ENCODE measurements around the gene PBX3. TPM values are rescaled to one million over a fixed set of nuclear protein-coding genes. Genes with fewer than 3 reads are reported as not detected.
"Not testable (repeated sequence)": the region's sequence is repeated elsewhere in the genome, so short reads cannot be mapped to it uniquely, and the experiment has no call there.

Gene PBX3
- total RNA-seq, 3 donors from 2014 or later (not counting 1 experiment from before 2014, with no cell fraction given) = 42.1 to 46.9 (median 44.6) TPM

DNA sequence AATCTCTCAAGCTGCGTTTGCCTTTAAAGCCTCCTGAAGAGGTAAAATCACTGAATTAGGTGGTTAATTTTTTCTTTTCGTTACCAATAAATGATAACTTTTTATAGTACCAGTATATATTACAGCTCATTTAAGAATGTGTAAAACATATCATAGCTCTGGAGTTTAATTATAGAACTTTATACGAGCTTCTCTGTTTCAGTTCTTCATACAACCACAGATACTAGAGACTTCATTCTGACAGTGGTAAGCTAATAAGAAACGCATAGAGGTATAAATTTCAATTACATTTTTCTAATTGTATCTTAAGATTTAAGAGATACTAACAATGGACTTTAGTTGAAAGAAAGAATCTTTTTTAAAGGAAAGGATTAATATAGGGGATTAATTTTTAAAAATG lies 73.9 kb downstream of the PBX3 start:
- no peak overlapping the region for H3K27ac ChIP-seq (ENCODE audit: low read length)
- no peaks in the 10 kb centered on the region for H3K9me3 Mint-ChIP-seq
- DNase-seq (no peak), ATAC-seq (no peak)
- H3K36me3 Mint-ChIP-seq = no peaks in the 10 kb centered on the region
- intact Hi-C loops (cut with micrococcal nuclease) = loop anchor here (2.0 kb wide), 1 partner anchor 62 kb away; no protein-coding TSS in a partner anchor
- no CpG with 5 or more reads among the region's 4 CpGs for WGBS (ENCODE audit: insufficient coverage)
- H3K4me1 Mint-ChIP-seq = peaks cover 13 to 29% of the 10 kb centered on the region in 2 donors
- no peaks in the 10 kb centered on the region for H3K27me3 ChIP-seq (ENCODE audit: control insufficient read depth, insufficient read depth, low read length)
- TF ChIP-seq, protein P1, sequence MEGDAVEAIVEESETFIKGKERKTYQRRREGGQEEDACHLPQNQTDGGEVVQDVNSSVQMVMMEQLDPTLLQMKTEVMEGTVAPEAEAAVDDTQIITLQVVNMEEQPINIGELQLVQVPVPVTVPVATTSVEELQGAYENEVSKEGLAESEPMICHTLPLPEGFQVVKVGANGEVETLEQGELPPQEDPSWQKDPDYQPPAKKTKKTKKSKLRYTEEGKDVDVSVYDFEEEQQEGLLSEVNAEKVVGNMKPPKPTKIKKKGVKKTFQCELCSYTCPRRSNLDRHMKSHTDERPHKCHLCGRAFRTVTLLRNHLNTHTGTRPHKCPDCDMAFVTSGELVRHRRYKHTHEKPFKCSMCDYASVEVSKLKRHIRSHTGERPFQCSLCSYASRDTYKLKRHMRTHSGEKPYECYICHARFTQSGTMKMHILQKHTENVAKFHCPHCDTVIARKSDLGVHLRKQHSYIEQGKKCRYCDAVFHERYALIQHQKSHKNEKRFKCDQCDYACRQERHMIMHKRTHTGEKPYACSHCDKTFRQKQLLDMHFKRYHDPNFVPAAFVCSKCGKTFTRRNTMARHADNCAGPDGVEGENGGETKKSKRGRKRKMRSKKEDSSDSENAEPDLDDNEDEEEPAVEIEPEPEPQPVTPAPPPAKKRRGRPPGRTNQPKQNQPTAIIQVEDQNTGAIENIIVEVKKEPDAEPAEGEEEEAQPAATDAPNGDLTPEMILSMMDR (IDR thresholded peaks at IDR 0.05) = no peak
- H3K27me3 Mint-ChIP-seq (ENCODE audit: low read depth in 2 of 2) = no peaks in the 10 kb centered on the region
- H3K4me3 ChIP-seq (ENCODE audit: low read length) = no peak overlapping the region
- no peaks in the 10 kb centered on the region for H3K9me3 ChIP-seq (ENCODE audit: control insufficient read depth, insufficient read depth, low read length)
- peak overlapping the region; percentile 50 for H3K4me3 Mint-ChIP-seq
- H3K4me1 ChIP-seq (ENCODE audit: control insufficient read depth, insufficient read depth, low read length) = peaks cover 7% of the 10 kb centered on the region
- no peaks in the 10 kb centered on the region for H3K36me3 ChIP-seq (ENCODE audit: control insufficient read depth, insufficient read depth, low read length)
- peak overlapping the region in 1 of 2 donors; percentile 65 for H3K27ac Mint-ChIP-seq

DNA sequence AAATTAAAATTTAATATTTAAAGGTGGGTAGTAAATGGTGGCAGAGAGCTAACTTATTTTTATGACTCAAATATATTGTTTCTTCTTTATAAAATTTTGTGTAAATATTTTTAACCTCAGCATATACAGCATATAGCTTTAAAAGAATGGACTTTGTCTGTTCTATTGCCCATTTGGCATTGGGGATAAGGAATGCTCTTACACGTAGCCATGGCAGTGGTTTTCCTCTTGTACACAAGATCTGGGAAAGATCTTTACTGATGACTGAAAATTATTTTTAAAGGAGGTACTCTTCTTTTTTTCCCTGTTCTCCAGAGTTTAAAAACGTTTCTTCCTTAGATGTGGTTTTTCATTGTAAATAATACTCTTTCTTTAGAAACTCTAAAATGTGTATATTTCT lies 75.0 kb downstream of the PBX3 start:
- Mint-ChIP-seq H3K27me3 (ENCODE audit: low read depth in 2 of 2) (no peaks in the 10 kb centered on the region), H3K9me3 (no peaks in the 10 kb centered on the region), H3K36me3 (no peaks in the 10 kb centered on the region), H3K4me1 (peaks cover 13 to 29% of the 10 kb centered on the region in 2 donors), H3K27ac (peak overlapping the region in 1 of 2 donors; percentile 92), H3K4me3 (no peak overlapping the region)
- DNase-seq (no peak), ATAC-seq (no peak)
- Histone ChIP-seq H3K36me3 (ENCODE audit: control insufficient read depth, insufficient read depth, low read length) (no peaks in the 10 kb centered on the region), H3K27me3 (ENCODE audit: control insufficient read depth, insufficient read depth, low read length) (no peaks in the 10 kb centered on the region), H3K27ac (ENCODE audit: low read length) (no peak overlapping the region), H3K4me3 (ENCODE audit: low read length) (no peak overlapping the region), H3K9me3 (ENCODE audit: control insufficient read depth, insufficient read depth, low read length) (no peaks in the 10 kb centered on the region), H3K4me1 (ENCODE audit: control insufficient read depth, insufficient read depth, low read length) (peaks cover 7% of the 10 kb centered on the region)
- intact Hi-C loops (cut with micrococcal nuclease) = no loop called here
- TF ChIP-seq, protein P1 (IDR thresholded peaks at IDR 0.05) = no peak
- 90% methylated on average over 1 of the region's 2 CpGs for WGBS (ENCODE audit: insufficient coverage)

DNA sequence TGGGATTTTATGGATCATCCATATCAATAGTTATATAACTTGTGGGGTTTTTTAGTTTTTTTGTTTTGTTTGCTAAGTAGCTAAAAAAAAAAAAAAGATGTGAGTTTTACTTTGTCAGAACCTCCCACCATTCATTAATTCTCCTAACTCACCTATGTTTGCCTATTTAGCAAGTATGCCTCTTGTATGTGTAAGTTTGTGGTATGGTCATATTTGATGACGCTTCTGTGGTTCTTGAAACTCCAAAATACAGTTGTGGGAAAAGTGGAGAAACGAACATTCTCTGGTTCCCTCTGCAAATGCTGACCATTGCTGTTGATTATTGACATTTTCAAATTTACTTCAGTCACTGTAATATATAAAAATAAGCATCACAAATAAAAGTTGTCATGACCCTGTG lies 75.7 kb downstream of the PBX3 start:
- Histone ChIP-seq H3K27me3 (ENCODE audit: control insufficient read depth, insufficient read depth, low read length) (no peaks in the 10 kb centered on the region), H3K36me3 (ENCODE audit: control insufficient read depth, insufficient read depth, low read length) (no peaks in the 10 kb centered on the region), H3K4me3 (ENCODE audit: low read length) (no peak overlapping the region), H3K4me1 (ENCODE audit: control insufficient read depth, insufficient read depth, low read length) (peaks cover 7% of the 10 kb centered on the region), H3K9me3 (ENCODE audit: control insufficient read depth, insufficient read depth, low read length) (no peaks in the 10 kb centered on the region), H3K27ac (ENCODE audit: low read length) (no peak overlapping the region)
- no peaks in the 10 kb centered on the region for H3K27me3 Mint-ChIP-seq (ENCODE audit: low read depth in 2 of 2)
- peaks cover 13 to 29% of the 10 kb centered on the region in 2 donors for H3K4me1 Mint-ChIP-seq
- peak overlapping the region; percentile 88 to 92 for H3K27ac Mint-ChIP-seq
- TF ChIP-seq, protein P1 (IDR thresholded peaks at IDR 0.05) = no peak
- no peak overlapping the region for H3K4me3 Mint-ChIP-seq
- DNase-seq (peak in 1 of 2 donors; percentile 33), ATAC-seq (no peak)
- H3K36me3 Mint-ChIP-seq = no peaks in the 10 kb centered on the region
- H3K9me3 Mint-ChIP-seq = no peaks in the 10 kb centered on the region
- intact Hi-C loops (cut with micrococcal nuclease) = no loop called here
- WGBS (ENCODE audit: insufficient coverage) = no CpG with 5 or more reads among the region's 2 CpGs

DNA sequence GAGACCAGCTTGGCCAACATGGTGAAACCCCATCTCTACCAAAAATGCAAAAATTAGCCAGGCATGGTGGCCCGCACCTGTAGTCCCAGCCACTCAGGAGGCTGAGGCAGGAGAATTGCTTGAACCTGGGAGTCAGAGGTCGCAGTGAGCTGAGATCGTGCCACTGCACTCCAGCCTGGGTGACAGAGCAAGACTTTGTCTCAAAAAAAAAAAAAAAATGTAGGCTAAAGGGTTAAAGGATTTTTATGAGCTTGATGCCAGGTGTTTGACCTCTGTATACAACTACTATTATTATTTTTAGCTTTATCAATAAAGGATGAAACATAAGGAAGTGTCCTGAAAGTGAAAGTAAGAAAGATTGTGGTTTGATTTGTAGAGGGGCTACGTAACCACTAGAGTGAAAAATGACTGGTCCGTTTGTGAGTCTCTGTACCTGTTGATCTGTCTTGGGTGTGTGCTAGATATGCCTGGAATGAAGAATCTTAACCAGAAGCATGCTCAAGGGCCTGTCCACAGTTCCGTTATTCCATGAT lies 76.8 kb downstream of the PBX3 start:
- H3K27ac Mint-ChIP-seq = peak overlapping the region; percentile 88 to 92
- H3K27me3 ChIP-seq (ENCODE audit: control insufficient read depth, insufficient read depth, low read length); H3K36me3 ChIP-seq (ENCODE audit: control insufficient read depth, insufficient read depth, low read length); H3K9me3 Mint-ChIP-seq; intact Hi-C loops (cut with micrococcal nuclease); H3K9me3 ChIP-seq (ENCODE audit: control insufficient read depth, insufficient read depth, low read length); H3K36me3 Mint-ChIP-seq; H3K4me1 ChIP-seq (ENCODE audit: control insufficient read depth, insufficient read depth, low read length); H3K27me3 Mint-ChIP-seq (ENCODE audit: low read depth in 2 of 2): not testable (repeated sequence)
- H3K4me3 Mint-ChIP-seq = peak overlapping the region; percentile 95
- ATAC-seq = peak; percentile 83 to 89 (median 83)
- 17% methylated on average over 5 of the region's 6 CpGs for WGBS (ENCODE audit: insufficient coverage)
- DNase-seq = peak in 1 of 2 donors; percentile 77
- Histone ChIP-seq H3K4me3 (ENCODE audit: low read length) (peak overlapping the region; percentile 41), H3K27ac (ENCODE audit: low read length) (peak overlapping the region; percentile 56)
- H3K4me1 Mint-ChIP-seq = peaks cover 13 to 29% of the 10 kb centered on the region in 2 donors

Data from natural killer cell (primary cell).